NCI-H1105 (cell line): Measurements from ENCODE around the gene RPH3AL.
"Not testable (repeated sequence)": the region's sequence is repeated elsewhere in the genome, so short reads cannot be mapped to it uniquely, and the experiment has no call there.

ENCODE experiments used
- DNase-seq: peaks from one replicate; lab custom pipeline; 2025; lab: John Stamatoyannopoulos, UW

Gene RPH3AL

GRCh38 chr17:178292-179065 lies 174.1 kb downstream of the RPH3AL start:
- no peak for DNase-seq

- DNase-seq: no peak
Measured at GRCh38 chr17:177762-178161, 174.8 kb downstream of the RPH3AL start.

GRCh38 chr17:177155-177554 lies 175.5 kb downstream of the RPH3AL start:
- no peak for DNase-seq

GRCh38 chr17:173166-173911 lies 179.3 kb downstream of the RPH3AL start:
- DNase-seq: no peak

- no peak for DNase-seq
Measured at GRCh38 chr17:172401-172800, 180.2 kb downstream of the RPH3AL start.

GRCh38 chr17:171871-172270 lies 180.7 kb downstream of the RPH3AL start:
- DNase-seq: no peak

- DNase-seq: no peak
Measured at GRCh38 chr17:170130-170670, 182.4 kb downstream of the RPH3AL start.

- not testable (repeated sequence) for DNase-seq
Measured at GRCh38 chr17:168614-169013, 184.0 kb downstream of the RPH3AL start.

- no peak for DNase-seq
Measured at GRCh38 chr17:165939-166338, 186.7 kb downstream of the RPH3AL start.

GRCh38 chr17:164303-165235 lies 188.0 kb downstream of the RPH3AL start:
- DNase-seq: no peak

GRCh38 chr17:163514-164098 lies 189.0 kb downstream of the RPH3AL start:
- DNase-seq: no peak

- DNase-seq: no peak
Measured at GRCh38 chr17:162689-163088, 189.9 kb downstream of the RPH3AL start.
